GOT3 (cell line): ENCODE results near the gene SPAG6.

Experiments
- DNase-seq: peaks from one replicate; lab custom pipeline; 2025; ENCODE audit warnings: mixed read lengths; lab: John Stamatoyannopoulos, UW

The SPAG6 gene

GRCh38 chr10:22460101-22460500 is 114.8 kb downstream of the SPAG6 start:
- no peak for DNase-seq

DNA sequence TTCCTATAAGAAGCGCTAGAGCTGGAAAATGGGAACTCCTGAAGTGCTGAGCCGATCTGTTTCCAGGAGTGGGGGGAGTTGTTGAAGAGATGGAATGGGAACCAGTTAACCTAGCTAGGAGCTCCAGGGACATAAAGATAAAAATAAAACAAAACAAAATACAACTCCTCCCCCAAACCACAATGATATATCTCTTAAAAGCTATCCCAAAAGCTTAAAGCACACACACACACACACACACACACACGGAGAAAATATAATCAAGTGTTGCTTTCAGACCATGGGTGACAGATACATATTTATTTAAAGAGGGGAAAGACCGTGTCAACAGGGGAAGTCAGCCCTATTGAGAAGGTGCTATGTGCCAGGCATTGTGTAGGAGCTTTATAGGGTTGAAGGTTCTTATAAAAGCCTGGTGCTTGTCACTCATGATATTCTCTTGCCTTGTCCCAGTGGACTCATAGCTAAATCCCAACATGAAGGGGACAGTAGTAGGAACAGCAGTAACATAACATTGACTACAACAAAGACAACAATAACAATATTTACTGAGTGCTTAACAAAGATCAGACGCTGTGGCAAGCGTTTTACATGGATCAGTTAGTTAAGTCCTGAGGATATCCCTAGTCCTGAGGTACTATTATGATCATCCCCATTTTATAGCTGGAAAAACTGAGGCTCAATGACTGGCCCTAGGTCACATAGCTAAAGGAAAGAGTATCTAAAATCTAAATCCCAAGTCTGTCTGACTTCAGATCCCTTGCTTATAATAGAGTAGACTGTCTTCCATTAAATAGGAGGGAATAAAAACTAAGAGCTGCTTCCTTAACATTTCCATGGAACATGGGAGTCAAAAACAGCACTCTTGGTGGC is 115.5 kb downstream of the SPAG6 start:
- no peak for DNase-seq

GRCh38 chr10:22461891-22462290 is 116.6 kb downstream of the SPAG6 start:
- no peak for DNase-seq

GRCh38 chr10:22463255-22463654 is 118.0 kb downstream of the SPAG6 start:
- DNase-seq, result no peak

DNA sequence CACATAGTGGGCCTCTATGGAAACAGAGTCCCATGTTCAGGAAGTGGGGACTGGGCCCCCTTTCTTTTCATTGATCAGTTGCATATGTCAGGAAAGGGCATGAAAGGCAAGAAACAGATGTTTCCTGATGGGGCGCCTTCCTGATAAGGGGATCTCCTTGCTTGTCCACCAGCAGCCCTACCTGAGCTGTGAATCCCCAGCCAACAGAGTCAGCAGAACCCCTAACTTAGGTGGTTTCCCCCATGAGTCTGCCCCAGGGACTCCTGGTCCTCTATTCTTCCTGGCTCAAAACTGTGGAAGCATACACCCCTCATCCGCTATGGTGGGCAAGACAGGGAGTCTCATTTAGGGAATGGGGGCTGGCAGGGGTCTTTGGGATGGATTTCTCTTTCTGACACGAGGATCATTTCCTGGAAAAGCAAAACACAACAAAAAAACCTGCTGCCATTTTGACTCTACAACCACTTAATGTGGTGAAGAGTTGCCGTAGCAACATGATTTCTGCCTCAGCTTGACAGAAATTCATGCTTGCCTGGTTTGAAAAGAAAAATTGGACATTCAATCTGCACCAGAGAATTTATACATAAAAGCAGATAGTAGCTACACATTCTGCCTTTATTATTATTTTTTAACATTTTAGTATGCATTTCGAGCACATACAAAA is 119.8 kb downstream of the SPAG6 start:
- DNase-seq, result no peak

DNA sequence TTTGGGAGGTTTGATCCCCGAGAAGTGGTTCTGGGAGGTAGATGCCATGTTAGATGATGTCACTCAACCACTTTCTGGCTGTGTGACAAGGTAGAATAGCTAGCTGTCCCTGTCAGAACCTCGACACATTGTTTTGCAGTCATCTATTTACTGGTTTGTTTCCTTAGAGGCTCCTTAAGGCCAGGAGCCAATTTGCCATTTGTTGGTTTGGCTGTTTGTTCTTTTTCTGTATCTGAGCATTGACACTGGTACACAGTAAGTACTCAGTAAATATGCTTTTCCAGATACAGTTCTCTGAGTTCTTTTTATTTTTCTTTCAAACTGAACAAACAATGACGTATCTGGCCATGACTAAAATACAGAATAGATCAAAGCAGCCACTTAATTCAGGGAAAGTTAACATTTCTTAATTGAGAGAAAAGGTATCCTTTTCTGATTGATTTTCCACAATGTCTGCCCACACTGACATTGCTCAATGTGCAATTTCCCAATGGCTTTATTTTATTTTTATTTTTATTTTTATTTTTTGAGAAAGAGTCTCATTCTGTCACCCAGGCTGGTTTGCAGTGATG is 121.6 kb downstream of the SPAG6 start:
- no peak for DNase-seq
